Glutamatergic neuron (in vitro differentiated cells): ENCODE results near the gene TENT5C. TPM values are rescaled to one million over a fixed set of nuclear protein-coding genes. Genes with fewer than 3 reads are reported as not detected.

Experiments used
- DNase-seq: peaks from one replicate; pipeline ENCODE4 v3.0.0; 2022
- H3K27ac Mint-ChIP-seq: one replicate; pipeline ENCODE4 v1.8.0; 2020; ENCODE audit warnings: mild to moderate bottlenecking, mixed read lengths, inconsistent platforms; ENCODE audit not compliant: unreplicated experiment
- H3K27me3 Mint-ChIP-seq: one replicate; pipeline ENCODE4 v1.8.0; 2020; ENCODE audit warnings: mild to moderate bottlenecking, moderate library complexity, mixed read lengths, inconsistent platforms; ENCODE audit not compliant: unreplicated experiment
- H3K36me3 Mint-ChIP-seq: one replicate; pipeline ENCODE4 v1.8.0; 2020; ENCODE audit warnings: mild to moderate bottlenecking, mixed read lengths, inconsistent platforms; ENCODE audit not compliant: unreplicated experiment
- H3K4me1 Mint-ChIP-seq: one replicate; pipeline ENCODE4 v1.8.0; 2020; ENCODE audit warnings: mild to moderate bottlenecking, low read depth, mixed read lengths, inconsistent platforms; ENCODE audit not compliant: unreplicated experiment
- H3K4me3 Mint-ChIP-seq: one replicate; pipeline ENCODE4 v1.8.0; 2020; ENCODE audit warnings: mild to moderate bottlenecking, mixed read lengths, inconsistent platforms; ENCODE audit not compliant: unreplicated experiment
- H3K9me3 Mint-ChIP-seq: one replicate; pipeline ENCODE4 v1.8.0; 2020; ENCODE audit warnings: mild to moderate bottlenecking, moderate library complexity, mixed read lengths, inconsistent platforms; ENCODE audit not compliant: unreplicated experiment
- total RNA-seq: library from RNA; stranded (reverse); fragmentation: NEBNext Ultra II Directional; extraction: Animal tissue kit (Norgen Biotek cat#: 25700); gene quantifications from one replicate; pipeline ENCODE4 v1.2.1, GENCODE V29; 2021; ENCODE audit not compliant: unreplicated experiment
- TF ChIP-seq, protein P1 (sequence below): fragments of 200-600 bp; sonication (generic); IDR thresholded peaks from one replicate; pipeline ENCODE4 v1.5.0; 2021; ENCODE audit not compliant: partially characterized antibody, unreplicated experiment

Gene TENT5C
- total RNA-seq, 1 donor from 2014 or later, result 0.27 TPM

DNA sequence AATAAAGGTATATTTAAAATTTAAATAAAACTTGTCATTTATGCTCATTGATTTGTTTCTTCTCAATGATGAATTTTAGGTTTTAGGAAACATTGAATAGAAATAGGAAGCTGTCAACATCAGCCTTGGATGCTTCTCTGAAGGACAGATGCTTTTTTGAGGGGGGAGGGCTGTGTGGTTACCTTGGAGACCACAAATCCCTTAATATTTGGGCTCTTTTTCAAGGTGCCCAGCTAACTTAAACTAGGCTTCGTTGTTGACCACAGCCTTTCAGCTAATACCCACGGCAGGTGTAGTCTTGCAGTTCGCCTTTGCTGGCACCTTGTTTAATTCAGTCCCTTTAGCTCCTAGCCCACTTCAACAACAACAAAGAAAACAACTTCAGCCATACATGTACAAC, 22.5 kb downstream of the TENT5C start:
- Mint-ChIP-seq H3K9me3 (no peaks in the 10 kb centered on the region), H3K4me3 (no peak overlapping the region), H3K27ac (no peak overlapping the region), H3K36me3 (peaks cover 6% of the 10 kb centered on the region), H3K4me1 (peaks cover 16% of the 10 kb centered on the region), H3K27me3 (peaks cover 4% of the 10 kb centered on the region)
- DNase-seq, result no peak
- TF ChIP-seq, protein P1, sequence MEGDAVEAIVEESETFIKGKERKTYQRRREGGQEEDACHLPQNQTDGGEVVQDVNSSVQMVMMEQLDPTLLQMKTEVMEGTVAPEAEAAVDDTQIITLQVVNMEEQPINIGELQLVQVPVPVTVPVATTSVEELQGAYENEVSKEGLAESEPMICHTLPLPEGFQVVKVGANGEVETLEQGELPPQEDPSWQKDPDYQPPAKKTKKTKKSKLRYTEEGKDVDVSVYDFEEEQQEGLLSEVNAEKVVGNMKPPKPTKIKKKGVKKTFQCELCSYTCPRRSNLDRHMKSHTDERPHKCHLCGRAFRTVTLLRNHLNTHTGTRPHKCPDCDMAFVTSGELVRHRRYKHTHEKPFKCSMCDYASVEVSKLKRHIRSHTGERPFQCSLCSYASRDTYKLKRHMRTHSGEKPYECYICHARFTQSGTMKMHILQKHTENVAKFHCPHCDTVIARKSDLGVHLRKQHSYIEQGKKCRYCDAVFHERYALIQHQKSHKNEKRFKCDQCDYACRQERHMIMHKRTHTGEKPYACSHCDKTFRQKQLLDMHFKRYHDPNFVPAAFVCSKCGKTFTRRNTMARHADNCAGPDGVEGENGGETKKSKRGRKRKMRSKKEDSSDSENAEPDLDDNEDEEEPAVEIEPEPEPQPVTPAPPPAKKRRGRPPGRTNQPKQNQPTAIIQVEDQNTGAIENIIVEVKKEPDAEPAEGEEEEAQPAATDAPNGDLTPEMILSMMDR, result no peak

DNA sequence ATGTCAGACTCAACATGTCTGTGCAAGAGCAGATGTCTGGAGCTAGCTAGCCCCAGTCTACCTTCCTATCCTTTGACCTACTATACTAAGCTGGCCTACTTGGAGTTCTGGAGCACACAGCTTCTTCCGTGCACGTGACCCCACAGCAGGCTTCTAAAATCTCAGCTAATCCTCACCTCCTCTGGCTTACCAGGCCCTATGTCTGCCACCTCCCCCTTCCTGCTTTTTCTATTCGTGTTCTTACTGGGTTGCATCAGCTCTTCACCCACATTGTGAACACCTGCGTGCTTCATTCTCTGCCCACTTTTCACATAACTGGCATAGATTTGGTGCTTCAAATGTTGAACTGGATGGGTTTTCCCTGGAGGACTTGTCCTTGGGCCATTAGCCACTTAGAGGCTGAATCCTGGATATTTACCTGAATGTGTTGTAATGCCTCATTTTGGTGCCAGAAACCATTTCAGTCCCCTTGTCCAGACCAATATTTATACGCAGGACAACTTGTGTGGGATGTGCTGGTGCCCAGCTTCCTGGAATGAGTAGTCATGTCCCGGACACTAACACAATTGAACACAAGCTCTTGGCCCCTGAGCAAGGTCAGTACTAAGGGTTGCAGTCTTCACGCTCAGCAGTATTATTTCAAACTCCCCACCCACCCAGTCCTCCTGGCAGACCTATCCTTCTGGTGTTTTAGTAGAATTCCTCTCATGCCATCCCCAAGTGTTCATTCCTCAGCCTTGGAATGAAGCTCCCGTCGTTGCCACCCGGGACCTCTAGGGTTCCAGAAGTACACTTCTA, 24.0 kb downstream of the TENT5C start:
- TF ChIP-seq, protein P1, result no peak
- peaks cover 6% of the 10 kb centered on the region for H3K36me3 Mint-ChIP-seq
- H3K4me1 Mint-ChIP-seq, result peaks cover 16% of the 10 kb centered on the region
- no peak overlapping the region for H3K4me3 Mint-ChIP-seq
- H3K27me3 Mint-ChIP-seq, result peaks cover 3% of the 10 kb centered on the region
- no peaks in the 10 kb centered on the region for H3K9me3 Mint-ChIP-seq
- DNase-seq, result no peak
- no peak overlapping the region for H3K27ac Mint-ChIP-seq

DNA sequence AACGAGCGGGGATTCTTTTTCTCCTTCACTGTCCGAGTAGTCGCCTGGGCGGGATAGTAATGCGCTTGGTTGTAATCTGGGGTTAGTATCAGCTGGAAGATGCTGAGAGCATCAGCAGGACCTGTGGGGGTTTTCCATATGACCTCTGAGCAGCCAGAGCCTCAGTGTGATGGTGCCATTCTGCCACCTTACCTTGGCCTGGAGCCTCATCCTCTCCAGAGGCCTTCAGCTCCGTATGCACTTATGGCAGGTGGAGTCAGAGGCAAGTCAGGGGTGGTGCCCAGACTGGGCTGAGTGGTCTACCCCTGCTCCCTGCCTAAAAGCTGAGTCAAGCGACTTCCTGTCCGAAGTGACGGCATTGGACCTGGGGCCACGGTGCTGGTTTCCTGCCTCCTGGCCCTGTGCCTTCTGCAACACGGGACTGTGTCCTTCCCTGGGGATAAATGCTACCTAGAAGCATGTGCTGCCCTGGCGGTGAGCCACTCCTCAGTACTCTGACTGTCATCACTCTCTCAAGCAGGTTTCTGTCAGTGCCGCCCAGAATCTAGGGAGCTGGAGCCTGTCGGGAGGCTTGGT, 24.7 kb downstream of the TENT5C start:
- Mint-ChIP-seq H3K4me1 (peaks cover 16% of the 10 kb centered on the region), H3K9me3 (no peaks in the 10 kb centered on the region), H3K27ac (no peak overlapping the region), H3K4me3 (no peak overlapping the region), H3K27me3 (peaks cover 3% of the 10 kb centered on the region), H3K36me3 (peaks cover 6% of the 10 kb centered on the region)
- DNase-seq, result no peak
- TF ChIP-seq, protein P1, result no peak

DNA sequence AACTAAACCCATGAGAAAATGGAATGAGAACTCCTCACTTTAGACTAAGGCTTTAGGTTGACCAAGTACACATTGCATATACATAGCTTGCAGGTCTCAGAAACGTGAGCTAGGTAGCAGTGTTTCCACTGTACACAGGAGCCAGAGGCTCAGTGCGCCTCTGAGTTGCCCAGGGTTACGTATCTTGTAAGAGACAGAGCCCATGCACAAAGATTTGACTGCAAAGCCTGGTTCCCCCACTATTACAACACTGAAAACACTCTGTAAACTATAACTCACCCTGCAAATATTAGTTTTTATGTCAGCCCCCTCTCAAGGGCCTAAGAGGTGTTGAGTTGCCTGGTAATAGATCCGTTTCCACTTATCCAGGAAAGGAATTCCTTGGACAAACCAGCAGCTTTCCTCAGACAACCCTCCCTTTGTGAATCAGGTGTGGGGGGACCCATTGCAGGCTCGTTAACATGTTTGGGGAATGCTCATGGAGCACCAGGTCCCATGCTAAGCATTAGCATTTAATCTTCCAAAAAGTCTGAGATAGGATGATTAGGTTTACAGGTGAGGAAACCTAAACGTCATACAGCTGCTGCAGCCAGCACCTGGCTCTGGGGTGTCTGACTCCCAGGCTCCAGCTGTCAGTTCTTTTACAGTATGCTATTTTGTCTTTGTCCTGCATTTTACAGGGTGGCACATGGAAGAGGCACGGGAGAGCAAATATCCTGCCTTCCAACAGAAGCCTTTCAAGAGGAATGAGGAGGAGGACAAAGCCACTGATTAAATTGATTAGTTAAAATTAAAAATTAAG, 25.7 kb downstream of the TENT5C start:
- Mint-ChIP-seq H3K9me3 (no peaks in the 10 kb centered on the region), H3K27ac (no peak overlapping the region), H3K4me3 (no peak overlapping the region), H3K4me1 (peaks cover 16% of the 10 kb centered on the region), H3K36me3 (peaks cover 6% of the 10 kb centered on the region), H3K27me3 (peaks cover 3% of the 10 kb centered on the region)
- TF ChIP-seq, protein P1, result no peak
- DNase-seq, result no peak
